NAMALWA (cell line): ENCODE results near the gene CAV3.
A peak's percentile ranks its signal among the peaks of the same experiment; 100 is the strongest.

ENCODE experiments used
- DNase-seq: peaks from one replicate; pipeline ENCODE4 v3.0.0-alpha.2; 2015; ENCODE audit warnings: low spot score

CAV3 gene

GRCh38 chr3:8761866-8762265, 28.3 kb downstream of the CAV3 start:
- DNase-seq: no peak

- DNase-seq: no peak
Measured at GRCh38 chr3:8762607-8763377, 29.2 kb downstream of the CAV3 start.

- no peak for DNase-seq
Measured at GRCh38 chr3:8764528-8764927, 30.9 kb downstream of the CAV3 start.

GRCh38 chr3:8765528-8765927, 31.9 kb downstream of the CAV3 start:
- DNase-seq: no peak

- no peak for DNase-seq
Measured at GRCh38 chr3:8766148-8766547, 32.5 kb downstream of the CAV3 start.

- DNase-seq: no peak
Measured at GRCh38 chr3:8767256-8767666, 33.7 kb downstream of the CAV3 start.

GRCh38 chr3:8767667-8768363, 34.2 kb downstream of the CAV3 start:
- no peak for DNase-seq

- no peak for DNase-seq
Measured at GRCh38 chr3:8768364-8769087, 34.9 kb downstream of the CAV3 start.

GRCh38 chr3:8769088-8769822, 35.7 kb downstream of the CAV3 start, which contains the start of gene OXTR:
Gene OXTR, minus strand, starts transcription at chr3:8769613. Its CDS starts 1,426 bp downstream, at chr3:8768187.
- DNase-seq: peak; percentile 72

- no peak for DNase-seq
Measured at GRCh38 chr3:8773941-8774542, 40.4 kb downstream of the CAV3 start.

- no peak for DNase-seq
Measured at GRCh38 chr3:8775181-8775580, 41.6 kb downstream of the CAV3 start.

- no peak for DNase-seq
Measured at GRCh38 chr3:8775602-8776001, 42.0 kb downstream of the CAV3 start.

GRCh38 chr3:8776406-8776805, 42.8 kb downstream of the CAV3 start:
- DNase-seq: no peak

- DNase-seq: no peak
Measured at GRCh38 chr3:8777201-8777977, 43.8 kb downstream of the CAV3 start.

- DNase-seq: no peak
Measured at GRCh38 chr3:8777978-8778267, 44.3 kb downstream of the CAV3 start.

GRCh38 chr3:8778475-8778874, 44.9 kb downstream of the CAV3 start:
- no peak for DNase-seq

- DNase-seq: no peak
Measured at GRCh38 chr3:8780279-8780678, 46.7 kb downstream of the CAV3 start.

- no peak for DNase-seq
Measured at GRCh38 chr3:8784676-8785435, 51.3 kb downstream of the CAV3 start.

GRCh38 chr3:8790529-8790928, 56.9 kb downstream of the CAV3 start:
- no peak for DNase-seq

- DNase-seq: no peak
Measured at GRCh38 chr3:8793242-8793641, 59.6 kb downstream of the CAV3 start.
